Kidney epithelial cell (primary cell): ENCODE results near the gene RPTOR. TPM values are rescaled to one million over a fixed set of nuclear protein-coding genes. Genes with fewer than 3 reads are reported as not detected.

Source experiments
- DNase-seq: peaks from one replicate; pipeline ENCODE4 v3.0.0-alpha.2; 2010; ENCODE audit warnings: low read depth
- H3K27me3 ChIP-seq: 2 replicates; pipeline ENCODE4 v1.6.0; 2011; ENCODE audit warnings: low read length; ENCODE audit not compliant: control insufficient read depth, insufficient read depth
- H3K36me3 ChIP-seq: 2 replicates; pipeline ENCODE4 v1.5.1; 2011; ENCODE audit warnings: low read length; ENCODE audit not compliant: control insufficient read depth, insufficient read depth
- H3K4me3 ChIP-seq: 2 replicates; pipeline ENCODE4 v1.5.1; 2011; ENCODE audit warnings: low read depth, mild to moderate bottlenecking, control low read depth, low read length
- total RNA-seq: library from RNA; depleted of rRNA; stranded (reverse); fragments of >200 nt; gene quantifications from 2 replicates; pipeline ENCODE4 v1.2.3, GENCODE V29; 2015
- TF ChIP-seq, protein P1 (sequence below): IDR thresholded peaks from 2 replicates; pipeline ENCODE4 v1.5.1; 2011; ENCODE audit warnings: mild to moderate bottlenecking, moderate library complexity, low read length, control low read depth, inconsistent platforms; ENCODE audit not compliant: insufficient read depth, poor library complexity, severe bottlenecking

RPTOR gene
- total RNA-seq, 1 donor from 2014 or later: 22.7 TPM

DNA sequence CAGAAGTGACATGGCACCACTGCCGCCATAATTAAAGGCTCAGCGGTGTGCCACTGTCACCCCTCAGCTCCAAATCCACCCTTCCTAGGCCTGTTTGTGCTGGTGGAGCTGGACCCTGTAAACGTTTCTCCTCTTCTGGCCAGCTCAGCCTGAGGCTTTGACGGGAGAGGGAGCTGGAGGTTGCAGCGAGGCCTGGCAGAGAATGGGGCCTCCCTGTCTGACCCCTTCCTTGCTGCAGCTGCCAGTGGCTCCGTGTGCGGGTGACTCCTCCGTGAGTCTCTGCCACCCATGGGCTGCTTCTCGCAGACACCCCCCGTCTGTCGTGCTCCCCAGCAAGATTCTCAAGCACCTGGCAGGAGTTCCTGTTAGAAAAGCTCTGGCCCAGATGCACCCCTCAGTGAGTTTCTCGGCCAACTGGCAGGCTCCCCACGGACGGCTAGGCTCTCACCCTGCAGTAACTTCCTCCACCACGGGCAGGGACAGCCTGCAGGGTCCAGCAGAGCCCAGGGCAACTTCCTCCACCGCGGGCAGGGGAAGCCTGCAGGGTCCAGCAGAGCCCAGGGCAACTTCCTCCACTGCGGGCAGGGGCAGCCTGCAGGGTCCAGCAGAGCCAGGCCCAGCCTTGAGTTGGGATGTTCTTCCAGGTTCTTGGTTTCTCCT is 442.3 kb downstream of the RPTOR start:
- DNase-seq: no peak
- TF ChIP-seq, protein P1, sequence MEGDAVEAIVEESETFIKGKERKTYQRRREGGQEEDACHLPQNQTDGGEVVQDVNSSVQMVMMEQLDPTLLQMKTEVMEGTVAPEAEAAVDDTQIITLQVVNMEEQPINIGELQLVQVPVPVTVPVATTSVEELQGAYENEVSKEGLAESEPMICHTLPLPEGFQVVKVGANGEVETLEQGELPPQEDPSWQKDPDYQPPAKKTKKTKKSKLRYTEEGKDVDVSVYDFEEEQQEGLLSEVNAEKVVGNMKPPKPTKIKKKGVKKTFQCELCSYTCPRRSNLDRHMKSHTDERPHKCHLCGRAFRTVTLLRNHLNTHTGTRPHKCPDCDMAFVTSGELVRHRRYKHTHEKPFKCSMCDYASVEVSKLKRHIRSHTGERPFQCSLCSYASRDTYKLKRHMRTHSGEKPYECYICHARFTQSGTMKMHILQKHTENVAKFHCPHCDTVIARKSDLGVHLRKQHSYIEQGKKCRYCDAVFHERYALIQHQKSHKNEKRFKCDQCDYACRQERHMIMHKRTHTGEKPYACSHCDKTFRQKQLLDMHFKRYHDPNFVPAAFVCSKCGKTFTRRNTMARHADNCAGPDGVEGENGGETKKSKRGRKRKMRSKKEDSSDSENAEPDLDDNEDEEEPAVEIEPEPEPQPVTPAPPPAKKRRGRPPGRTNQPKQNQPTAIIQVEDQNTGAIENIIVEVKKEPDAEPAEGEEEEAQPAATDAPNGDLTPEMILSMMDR: no peak

DNA sequence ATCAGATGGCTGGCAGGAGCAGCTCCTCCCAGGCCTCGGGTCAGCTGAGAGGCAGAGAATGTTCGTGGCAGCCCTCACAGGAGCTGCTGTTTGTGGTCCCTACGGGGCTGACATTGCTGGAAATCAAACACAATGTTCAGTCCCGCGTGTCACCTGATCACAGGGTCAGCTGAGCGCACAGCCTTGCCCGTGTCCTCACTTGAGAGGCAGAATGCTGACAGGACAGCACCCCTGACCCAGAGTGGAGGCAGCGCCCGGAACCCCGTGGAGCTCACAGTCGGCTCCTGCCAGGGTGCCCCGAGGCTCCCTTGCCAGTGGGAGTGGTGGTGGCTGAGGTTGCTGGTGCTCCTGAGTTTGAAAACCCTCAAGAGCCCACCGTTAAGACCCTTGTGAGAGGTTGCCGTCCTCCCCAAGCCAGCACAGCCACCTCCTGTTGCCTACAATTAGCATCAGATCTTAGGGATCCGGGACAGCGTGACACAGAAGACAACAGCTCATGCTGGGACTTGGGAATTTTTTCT is 443.4 kb downstream of the RPTOR start:
- Histone ChIP-seq H3K36me3 (no peaks in the 10 kb centered on the region), H3K4me3 (no peak overlapping the region), H3K27me3 (peaks cover 9% of the 10 kb centered on the region)
- no peak for DNase-seq
- TF ChIP-seq, protein P1: no peak

More for the DNA sequence above, 442.3 kb downstream of the RPTOR start:
- Histone ChIP-seq H3K4me3 (no peak overlapping the region), H3K27me3 (peaks cover 17% of the 10 kb centered on the region), H3K36me3 (no peaks in the 10 kb centered on the region)

DNA sequence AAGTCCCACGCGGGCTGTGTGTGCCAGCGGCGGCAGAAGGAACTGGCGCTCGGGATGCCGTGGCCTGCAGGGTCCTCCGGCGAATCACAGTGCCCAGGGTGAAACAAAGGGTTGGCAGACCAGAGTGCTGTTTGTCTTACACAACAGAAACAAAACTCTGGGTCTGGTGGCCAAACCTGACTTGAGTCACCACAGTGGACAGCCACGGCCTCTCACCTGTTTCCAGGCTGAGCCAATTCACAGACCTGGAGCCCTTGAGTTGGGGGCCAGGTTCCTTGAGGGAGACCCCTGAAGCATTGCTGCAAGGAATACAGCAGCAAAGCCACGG is 444.9 kb downstream of the RPTOR start:
- H3K36me3 ChIP-seq: no peaks in the 10 kb centered on the region
- TF ChIP-seq, protein P1: no peak
- H3K4me3 ChIP-seq: no peak overlapping the region
- H3K27me3 ChIP-seq: peaks cover 7% of the 10 kb centered on the region
- DNase-seq: no peak

DNA sequence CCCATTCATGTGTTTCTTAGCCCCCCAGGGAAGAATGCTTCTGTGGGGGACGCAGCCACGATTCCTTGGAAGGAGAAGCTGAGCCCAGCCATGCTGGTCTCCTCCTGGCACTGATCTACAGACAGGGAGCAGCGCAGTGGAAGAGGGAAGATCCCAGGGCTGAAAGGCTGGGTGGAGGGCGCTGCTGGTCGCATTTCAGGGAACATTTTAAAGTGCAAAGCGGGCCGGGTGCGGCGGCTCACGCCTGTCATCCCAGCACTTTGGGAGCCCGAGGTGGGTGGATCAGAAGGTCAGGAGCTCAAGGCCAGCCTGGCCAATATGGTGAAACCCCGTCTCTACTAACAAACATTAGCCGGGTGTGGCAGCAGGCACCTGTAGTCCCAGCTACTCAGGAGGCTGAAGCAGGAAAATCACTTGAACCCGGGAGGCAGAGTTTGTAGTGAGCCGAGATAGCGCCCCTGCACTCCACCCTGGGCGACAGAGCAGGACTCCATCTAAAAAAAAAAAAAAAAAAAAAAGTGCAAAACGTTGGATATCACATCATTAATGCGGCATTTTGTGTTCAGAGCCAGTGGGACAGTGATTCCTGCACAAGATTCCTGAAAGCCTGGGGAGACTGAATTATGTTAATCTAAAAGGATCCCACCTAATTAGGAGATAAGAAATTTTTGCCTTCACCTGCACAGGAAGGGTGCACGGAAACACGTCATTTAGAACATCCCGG is 446.4 kb downstream of the RPTOR start:
- TF ChIP-seq, protein P1: no peak
- DNase-seq: no peak
- Histone ChIP-seq H3K27me3 (peaks cover 7% of the 10 kb centered on the region), H3K36me3 (peaks cover 2% of the 10 kb centered on the region), H3K4me3 (peak overlapping the region; percentile 59)

DNA sequence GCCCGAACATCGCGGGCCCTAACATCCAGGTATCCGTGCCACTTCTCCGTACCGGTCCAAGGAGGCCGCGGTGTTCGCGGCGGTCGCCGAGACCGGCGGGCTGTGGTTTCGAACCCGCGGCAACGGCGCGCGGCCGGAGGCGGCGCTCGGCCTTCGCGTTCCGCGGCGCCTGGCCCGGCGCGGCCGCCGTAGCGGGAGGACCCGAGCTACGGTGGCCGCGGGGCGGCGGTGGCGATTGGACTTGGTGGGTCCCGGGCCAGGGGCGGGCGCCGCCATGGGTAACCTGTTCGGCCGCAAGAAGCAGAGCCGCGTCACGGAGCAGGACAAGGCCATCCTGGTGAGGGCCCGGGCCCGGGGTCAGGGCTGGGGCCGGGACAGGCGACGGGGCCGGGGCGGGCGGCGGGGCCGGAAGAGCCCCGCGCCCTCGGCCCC is 447.0 kb downstream of the RPTOR start, which contains the start of gene CHMP6:
Gene CHMP6, plus strand, starts transcription at position 197 of the 432 bp plus-strand sequence. Its CDS starts 78 bp downstream, at position 275.
- DNase-seq: no peak
- TF ChIP-seq, protein P1: no peak
- H3K27me3 ChIP-seq: peaks cover 7% of the 10 kb centered on the region
- peak within 1 kb of the TSS; percentile 59 for H3K4me3 ChIP-seq
- peaks cover 2% of the 10 kb centered on the region for H3K36me3 ChIP-seq
